Esophagus squamous epithelium (tissue), 4 donors: ENCODE measurements around the gene TRIM71.

ENCODE experiments used
- POLR2A ChIP-seq, 4 donors: fragments of 450-650 bp; IDR thresholded peaks; one replicate each; pipeline ENCODE4 v1.6.1; 2017; ENCODE audit warnings: antibody characterized with exemption in 4 of 4, mild to moderate bottlenecking in 4 of 4, moderate library complexity in 3 of 4
- TF ChIP-seq, protein P1 (sequence below), 6 experiments: fragments of 450-650 bp in 4 of 6; fragments of 200-600 bp in 2 of 6; sonication (generic) in 2 of 6; IDR thresholded peaks; one replicate each; pipeline ENCODE4 v1.5.1; 2016 to 2019; ENCODE audit warnings: antibody characterized with exemption in 6 of 6, mild to moderate bottlenecking in 4 of 6, moderate library complexity in 4 of 6

DNA sequence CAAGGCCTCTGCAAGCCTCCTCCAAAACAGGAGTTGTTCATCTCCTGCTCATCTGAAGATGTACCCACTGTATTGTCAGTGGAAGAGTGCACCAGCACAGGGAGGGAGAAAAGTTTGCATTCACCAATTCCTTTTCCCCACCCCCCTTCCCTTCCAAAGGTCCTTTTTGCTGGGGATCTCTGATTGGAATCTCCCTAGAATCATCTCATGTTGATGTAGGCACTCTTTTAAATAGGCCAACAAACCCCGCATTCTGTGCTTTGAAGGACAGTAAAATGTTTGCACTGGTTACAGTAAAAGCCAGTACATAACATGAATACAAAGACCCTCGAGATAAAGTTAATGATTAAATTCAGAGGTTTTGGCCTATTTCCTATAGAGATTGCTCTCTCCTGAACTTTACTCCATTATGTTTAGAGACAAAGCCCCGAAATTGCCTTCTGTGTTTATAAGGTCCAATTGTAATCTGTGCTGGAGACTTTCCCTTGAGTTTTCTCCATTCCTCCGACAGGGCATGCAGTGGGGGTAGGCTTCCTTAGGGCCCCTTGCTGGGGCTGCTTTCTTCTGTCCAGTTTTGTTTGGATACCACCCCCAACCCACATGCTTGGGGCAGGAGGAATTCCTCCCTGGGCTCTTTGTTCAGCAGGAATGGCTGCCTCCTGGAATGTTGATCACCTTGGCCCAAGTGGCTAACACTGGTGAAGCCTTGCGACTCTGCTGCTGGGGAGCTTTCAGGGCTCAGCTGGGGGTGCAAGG is 22.5 kb downstream of the TRIM71 start:
- TF ChIP-seq POLR2A (IDR thresholded peaks at IDR 0.05) = no peak
- TF ChIP-seq, protein P1, sequence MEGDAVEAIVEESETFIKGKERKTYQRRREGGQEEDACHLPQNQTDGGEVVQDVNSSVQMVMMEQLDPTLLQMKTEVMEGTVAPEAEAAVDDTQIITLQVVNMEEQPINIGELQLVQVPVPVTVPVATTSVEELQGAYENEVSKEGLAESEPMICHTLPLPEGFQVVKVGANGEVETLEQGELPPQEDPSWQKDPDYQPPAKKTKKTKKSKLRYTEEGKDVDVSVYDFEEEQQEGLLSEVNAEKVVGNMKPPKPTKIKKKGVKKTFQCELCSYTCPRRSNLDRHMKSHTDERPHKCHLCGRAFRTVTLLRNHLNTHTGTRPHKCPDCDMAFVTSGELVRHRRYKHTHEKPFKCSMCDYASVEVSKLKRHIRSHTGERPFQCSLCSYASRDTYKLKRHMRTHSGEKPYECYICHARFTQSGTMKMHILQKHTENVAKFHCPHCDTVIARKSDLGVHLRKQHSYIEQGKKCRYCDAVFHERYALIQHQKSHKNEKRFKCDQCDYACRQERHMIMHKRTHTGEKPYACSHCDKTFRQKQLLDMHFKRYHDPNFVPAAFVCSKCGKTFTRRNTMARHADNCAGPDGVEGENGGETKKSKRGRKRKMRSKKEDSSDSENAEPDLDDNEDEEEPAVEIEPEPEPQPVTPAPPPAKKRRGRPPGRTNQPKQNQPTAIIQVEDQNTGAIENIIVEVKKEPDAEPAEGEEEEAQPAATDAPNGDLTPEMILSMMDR (IDR thresholded peaks at IDR 0.05) = no peak
